ENCODE results near the gene PDILT. TPM values are rescaled to one million over a fixed set of nuclear protein-coding genes. Genes with fewer than 3 reads are reported as not detected.
A peak's percentile ranks its signal among the peaks of the same experiment; 100 is the strongest.
"Not testable (repeated sequence)": the region's sequence is repeated elsewhere in the genome, so short reads cannot be mapped to it uniquely, and the experiment has no call there.

Gene PDILT
- polyA plus RNA-seq, 6 donors from 2014 or later: not detected

- H3K27me3 Mint-ChIP-seq: peaks cover 5 to 16% (median 7%) of the 10 kb centered on the region in 3 donors
- H3K36me3 Mint-ChIP-seq: peaks cover 0 to 4% of the 10 kb centered on the region in 2 donors
- no peaks in the 10 kb centered on the region for H3K4me1 Mint-ChIP-seq
- ATAC-seq (ENCODE audit: low read depth in 2 of 2): no peak
- H3K9me3 Mint-ChIP-seq: peaks cover 0 to 4% (median 0%) of the 10 kb centered on the region in 7 donors
- DNase-seq: no peak
- H3K4me3 Mint-ChIP-seq: no peak overlapping the region
- H3K27ac Mint-ChIP-seq: no peak overlapping the region
These were observed 19.8 kb upstream of the PDILT start for GRCh38 chr16:20424129-20424866.

GRCh38 chr16:20423772-20424128, 19.2 kb upstream of the PDILT start:
- not testable (repeated sequence) for H3K27ac Mint-ChIP-seq; DNase-seq; H3K4me1 Mint-ChIP-seq; H3K4me3 Mint-ChIP-seq; ATAC-seq (ENCODE audit: low read depth in 2 of 2); H3K36me3 Mint-ChIP-seq; H3K9me3 Mint-ChIP-seq
- H3K27me3 Mint-ChIP-seq: peaks cover 5 to 16% (median 7%) of the 10 kb centered on the region in 3 donors

GRCh38 chr16:20421748-20422147, 17.2 kb upstream of the PDILT start:
- not testable (repeated sequence) for H3K27ac Mint-ChIP-seq; H3K9me3 Mint-ChIP-seq; H3K36me3 Mint-ChIP-seq; H3K4me1 Mint-ChIP-seq; ATAC-seq (ENCODE audit: low read depth in 2 of 2); DNase-seq; H3K4me3 Mint-ChIP-seq
- peaks cover 4 to 15% (median 6%) of the 10 kb centered on the region in 3 donors for H3K27me3 Mint-ChIP-seq

DNA sequence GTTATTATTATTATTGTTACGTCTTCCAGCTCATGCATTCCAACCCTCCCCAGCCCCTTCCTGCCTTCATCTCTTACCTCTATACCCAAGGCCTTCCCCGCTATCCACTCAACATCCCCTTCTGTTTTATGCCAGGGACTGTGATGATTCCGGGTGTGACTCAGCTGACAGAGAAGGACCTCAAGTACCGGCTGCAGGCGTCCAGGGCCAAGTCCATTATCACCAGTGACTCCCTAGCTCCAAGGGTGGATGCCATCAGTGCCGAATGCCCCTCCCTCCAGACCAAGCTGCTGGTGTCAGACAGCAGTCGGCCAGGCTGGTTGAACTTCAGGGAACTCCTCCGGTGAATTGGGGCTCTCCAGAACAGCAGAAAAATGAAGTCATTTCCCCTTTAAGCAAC, 14.6 kb upstream of the PDILT start:
- H3K36me3 Mint-ChIP-seq; DNase-seq; ATAC-seq (ENCODE audit: low read depth in 2 of 2); H3K27ac Mint-ChIP-seq; H3K4me3 Mint-ChIP-seq; H3K9me3 Mint-ChIP-seq; H3K4me1 Mint-ChIP-seq: not testable (repeated sequence)
- peaks cover 4 to 31% (median 11%) of the 10 kb centered on the region in 3 donors for H3K27me3 Mint-ChIP-seq

DNA sequence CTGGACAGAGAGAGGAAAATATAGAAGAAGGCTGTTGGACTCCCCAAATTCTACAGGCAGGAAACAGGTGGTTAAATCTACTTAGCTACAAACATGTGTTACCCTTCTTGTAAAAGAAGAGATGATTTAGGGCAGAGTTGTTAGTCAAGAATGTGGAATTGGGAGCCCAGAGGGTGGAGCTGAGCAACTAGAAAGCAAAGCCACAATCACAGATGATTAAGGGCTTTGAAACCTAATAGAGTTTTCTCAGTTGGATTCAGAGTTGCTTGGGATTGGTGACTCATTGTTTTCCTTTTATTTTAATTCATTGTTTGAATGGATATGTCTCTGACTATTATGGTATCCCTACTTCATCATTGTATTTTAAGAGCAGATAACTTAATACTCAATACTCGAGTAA, 11.0 kb upstream of the PDILT start:
- Mint-ChIP-seq H3K27ac (no peak overlapping the region), H3K9me3 (peaks cover 0 to 12% (median 2%) of the 10 kb centered on the region in 7 donors), H3K36me3 (no peaks in the 10 kb centered on the region), H3K27me3 (peaks cover 0 to 25% (median 11%) of the 10 kb centered on the region in 3 donors), H3K4me3 (no peak overlapping the region), H3K4me1 (no peaks in the 10 kb centered on the region)
- DNase-seq: no peak
- ATAC-seq (ENCODE audit: low read depth in 2 of 2): no peak

GRCh38 chr16:20411055-20411454, 6.5 kb upstream of the PDILT start:
- H3K4me1 Mint-ChIP-seq: peaks cover 4 to 7% (median 6%) of the 10 kb centered on the region in 3 donors
- H3K27ac Mint-ChIP-seq: no peak overlapping the region

DNA sequence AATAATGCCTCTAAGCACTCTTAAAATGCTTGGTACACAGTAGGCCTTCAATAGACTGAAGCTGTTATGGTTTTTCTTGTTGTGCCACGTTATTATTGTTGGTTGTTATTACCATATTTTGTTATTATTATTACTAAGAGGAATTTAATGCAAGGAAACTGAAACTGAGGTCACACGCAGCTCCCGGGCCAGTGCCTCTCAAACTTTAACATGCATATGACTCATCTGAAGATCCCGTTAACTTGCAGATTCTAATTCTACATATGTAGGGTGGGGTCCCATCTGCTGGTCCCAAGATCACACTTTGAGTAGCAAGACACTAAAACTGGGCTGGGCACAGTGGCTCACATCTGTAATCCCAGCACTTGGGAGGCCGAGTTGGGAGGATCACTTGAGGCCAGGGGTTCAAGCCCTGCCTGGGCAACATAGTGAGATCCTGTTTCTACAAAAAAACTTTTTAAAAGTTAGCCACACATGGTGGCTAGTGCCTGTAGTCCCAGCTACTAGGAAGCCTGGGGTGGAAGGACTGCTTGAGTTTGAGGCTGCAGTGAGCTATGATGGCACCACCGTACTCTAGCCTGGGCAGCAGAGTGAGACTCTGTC, 5.7 kb upstream of the PDILT start:
- peaks cover 0 to 12% (median 0%) of the 10 kb centered on the region in 7 donors for H3K9me3 Mint-ChIP-seq
- no peaks in the 10 kb centered on the region for H3K36me3 Mint-ChIP-seq
- no peak for ATAC-seq (ENCODE audit: low read depth in 2 of 2)
- H3K27me3 Mint-ChIP-seq: peaks cover 0 to 19% (median 11%) of the 10 kb centered on the region in 3 donors
- DNase-seq: no peak
- peak overlapping the region in 2 of 6 donors; percentile 28 to 57 for H3K27ac Mint-ChIP-seq
- H3K4me1 Mint-ChIP-seq: peaks cover 4 to 7% (median 6%) of the 10 kb centered on the region in 3 donors
- H3K4me3 Mint-ChIP-seq: no peak overlapping the region

More at GRCh38 chr16:20411055-20411454, 6.5 kb upstream of the PDILT start:
- DNase-seq: no peak
- Mint-ChIP-seq H3K4me3 (no peak overlapping the region), H3K36me3 (no peaks in the 10 kb centered on the region), H3K27me3 (peaks cover 0 to 15% (median 11%) of the 10 kb centered on the region in 3 donors), H3K9me3 (peaks cover 0 to 12% (median 0%) of the 10 kb centered on the region in 7 donors)
- no peak for ATAC-seq (ENCODE audit: low read depth in 2 of 2)

DNA sequence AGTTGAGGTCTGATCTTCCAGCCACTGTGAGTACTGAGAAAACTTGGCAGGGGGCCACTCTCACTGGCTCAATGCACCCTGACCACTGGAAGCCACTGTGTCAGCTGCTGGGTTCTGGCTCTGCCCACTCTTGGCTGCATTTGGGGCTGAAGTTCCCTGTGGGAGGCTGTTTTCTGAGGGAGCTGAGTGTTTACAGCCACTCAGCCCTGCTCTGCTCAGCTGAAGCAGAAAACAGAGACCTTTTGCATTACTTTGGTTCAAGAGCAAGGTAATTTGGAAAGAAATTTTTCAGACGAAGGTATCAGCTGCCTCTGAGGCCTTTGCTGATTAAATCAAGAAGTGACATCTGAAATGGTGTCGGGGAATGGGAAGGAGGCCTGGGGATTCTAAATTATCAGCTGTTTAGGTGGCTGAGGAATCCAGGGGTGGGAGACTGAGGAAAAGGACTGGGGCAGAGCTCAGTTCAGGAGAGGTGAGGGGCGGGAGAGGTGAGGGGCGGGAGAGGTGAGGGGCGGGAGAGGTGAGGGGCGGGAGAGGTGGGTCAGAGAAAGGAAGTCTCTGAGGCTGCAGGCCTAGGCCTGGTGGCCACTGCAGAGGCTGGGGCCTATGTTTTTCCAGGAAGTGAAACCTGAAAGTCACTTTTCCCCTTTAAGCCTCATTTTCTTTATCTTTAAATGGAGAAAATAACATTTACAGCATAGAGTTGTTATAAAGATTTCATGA, 5.0 kb upstream of the PDILT start, which contains the start of gene ACSM5:
Gene ACSM5 (plus strand): TSS at position 137 of the 723 bp plus-strand sequence. CDS start 1,951 bp downstream, outside the sequence.
- peaks cover 4 to 7% (median 6%) of the 10 kb centered on the region in 3 donors for H3K4me1 Mint-ChIP-seq
- H3K36me3 Mint-ChIP-seq: no peaks in the 10 kb centered on the region
- H3K9me3 Mint-ChIP-seq: peaks cover 0 to 12% (median 0%) of the 10 kb centered on the region in 7 donors
- DNase-seq (no peak), ATAC-seq (ENCODE audit: low read depth in 2 of 2) (no peak)
- H3K27ac Mint-ChIP-seq: peak within 1 kb of the TSS in 5 of 6 donors; percentile 23 to 84 (median 57)
- no peak within 1 kb of the TSS for H3K4me3 Mint-ChIP-seq
- H3K27me3 Mint-ChIP-seq: peaks cover 0 to 17% (median 5%) of the 10 kb centered on the region in 3 donors

GRCh38 chr16:20402651-20403050, 1.9 kb downstream of the PDILT start:
- no peaks in the 10 kb centered on the region for H3K9me3 Mint-ChIP-seq
- no peaks in the 10 kb centered on the region for H3K36me3 Mint-ChIP-seq
- no peak overlapping the region for H3K4me3 Mint-ChIP-seq
- no peak for DNase-seq
- no peaks in the 10 kb centered on the region for H3K4me1 Mint-ChIP-seq
- ATAC-seq (ENCODE audit: low read depth in 2 of 2): no peak
- peaks cover 0 to 16% (median 8%) of the 10 kb centered on the region in 3 donors for H3K27me3 Mint-ChIP-seq
- H3K27ac Mint-ChIP-seq: peak overlapping the region in 1 of 6 donors; percentile 42

- Mint-ChIP-seq H3K27ac (no peak overlapping the region), H3K27me3 (peaks cover 0 to 16% (median 8%) of the 10 kb centered on the region in 3 donors), H3K4me3 (no peak overlapping the region), H3K9me3 (no peaks in the 10 kb centered on the region), H3K36me3 (no peaks in the 10 kb centered on the region), H3K4me1 (no peaks in the 10 kb centered on the region)
- ATAC-seq (ENCODE audit: low read depth in 2 of 2): no peak
- no peak for DNase-seq
These were observed 3.0 kb downstream of the PDILT start for GRCh38 chr16:20401475-20402016.

GRCh38 chr16:20401066-20401465, 3.5 kb downstream of the PDILT start:
- no peaks in the 10 kb centered on the region for H3K9me3 Mint-ChIP-seq
- H3K4me3 Mint-ChIP-seq: peak overlapping the region in 1 of 8 donors; percentile 3
- no peak for ATAC-seq (ENCODE audit: low read depth in 2 of 2)
- H3K36me3 Mint-ChIP-seq: no peaks in the 10 kb centered on the region
- no peak overlapping the region for H3K27ac Mint-ChIP-seq
- H3K4me1 Mint-ChIP-seq: no peaks in the 10 kb centered on the region
- peaks cover 4 to 15% (median 8%) of the 10 kb centered on the region in 3 donors for H3K27me3 Mint-ChIP-seq
- DNase-seq: no peak

- DNase-seq: no peak
- no peaks in the 10 kb centered on the region for H3K4me1 Mint-ChIP-seq
- H3K36me3 Mint-ChIP-seq: no peaks in the 10 kb centered on the region
- peaks cover 0 to 7% (median 4%) of the 10 kb centered on the region in 3 donors for H3K27me3 Mint-ChIP-seq
- no peak for ATAC-seq (ENCODE audit: low read depth in 2 of 2)
- H3K9me3 Mint-ChIP-seq: no peaks in the 10 kb centered on the region
- H3K4me3 Mint-ChIP-seq: no peak overlapping the region
- H3K27ac Mint-ChIP-seq: no peak overlapping the region
These were observed 5.4 kb downstream of the PDILT start for GRCh38 chr16:20399185-20399584.

- Mint-ChIP-seq H3K27ac (no peak overlapping the region), H3K9me3 (no peaks in the 10 kb centered on the region), H3K4me3 (no peak overlapping the region), H3K4me1 (no peaks in the 10 kb centered on the region), H3K36me3 (no peaks in the 10 kb centered on the region), H3K27me3 (peaks cover 0 to 4% (median under 1%) of the 10 kb centered on the region in 3 donors)
- no peak for ATAC-seq (ENCODE audit: low read depth in 2 of 2)
- DNase-seq: no peak
These were observed 5.9 kb downstream of the PDILT start for GRCh38 chr16:20398603-20399002.

Measured in naive B cell (primary cell).